ENCODE data around the gene CRYBG1.

DNA sequence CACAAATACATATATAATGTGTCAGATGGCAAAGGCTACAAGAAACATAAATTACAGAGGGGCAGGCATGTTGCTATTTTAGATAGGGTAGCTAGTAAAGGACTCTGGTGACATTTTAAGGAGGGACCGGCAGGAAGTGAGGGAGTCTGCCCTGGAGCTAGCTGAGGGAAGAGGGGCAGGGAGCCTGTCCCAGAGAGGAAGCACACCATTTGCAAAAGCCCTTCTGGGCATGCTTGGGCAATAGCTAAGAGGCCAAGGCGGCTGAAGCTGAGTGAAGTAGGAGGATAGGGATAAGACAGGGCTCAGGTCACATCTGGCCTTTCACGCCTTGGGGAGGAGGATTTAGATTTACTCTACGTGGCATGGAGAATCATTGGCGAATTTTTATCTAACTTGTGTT lies 172.5 kb downstream of the CRYBG1 start:
- TF ChIP-seq, protein P1, sequence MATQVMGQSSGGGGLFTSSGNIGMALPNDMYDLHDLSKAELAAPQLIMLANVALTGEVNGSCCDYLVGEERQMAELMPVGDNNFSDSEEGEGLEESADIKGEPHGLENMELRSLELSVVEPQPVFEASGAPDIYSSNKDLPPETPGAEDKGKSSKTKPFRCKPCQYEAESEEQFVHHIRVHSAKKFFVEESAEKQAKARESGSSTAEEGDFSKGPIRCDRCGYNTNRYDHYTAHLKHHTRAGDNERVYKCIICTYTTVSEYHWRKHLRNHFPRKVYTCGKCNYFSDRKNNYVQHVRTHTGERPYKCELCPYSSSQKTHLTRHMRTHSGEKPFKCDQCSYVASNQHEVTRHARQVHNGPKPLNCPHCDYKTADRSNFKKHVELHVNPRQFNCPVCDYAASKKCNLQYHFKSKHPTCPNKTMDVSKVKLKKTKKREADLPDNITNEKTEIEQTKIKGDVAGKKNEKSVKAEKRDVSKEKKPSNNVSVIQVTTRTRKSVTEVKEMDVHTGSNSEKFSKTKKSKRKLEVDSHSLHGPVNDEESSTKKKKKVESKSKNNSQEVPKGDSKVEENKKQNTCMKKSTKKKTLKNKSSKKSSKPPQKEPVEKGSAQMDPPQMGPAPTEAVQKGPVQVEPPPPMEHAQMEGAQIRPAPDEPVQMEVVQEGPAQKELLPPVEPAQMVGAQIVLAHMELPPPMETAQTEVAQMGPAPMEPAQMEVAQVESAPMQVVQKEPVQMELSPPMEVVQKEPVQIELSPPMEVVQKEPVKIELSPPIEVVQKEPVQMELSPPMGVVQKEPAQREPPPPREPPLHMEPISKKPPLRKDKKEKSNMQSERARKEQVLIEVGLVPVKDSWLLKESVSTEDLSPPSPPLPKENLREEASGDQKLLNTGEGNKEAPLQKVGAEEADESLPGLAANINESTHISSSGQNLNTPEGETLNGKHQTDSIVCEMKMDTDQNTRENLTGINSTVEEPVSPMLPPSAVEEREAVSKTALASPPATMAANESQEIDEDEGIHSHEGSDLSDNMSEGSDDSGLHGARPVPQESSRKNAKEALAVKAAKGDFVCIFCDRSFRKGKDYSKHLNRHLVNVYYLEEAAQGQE (IDR thresholded peaks at IDR 0.05; ENCODE audit: insufficient read depth in 1 of 2, low read depth in 2 of 2, low read length in 2 of 2), result no peak
- TF ChIP-seq SIN3A (IDR thresholded peaks at IDR 0.05; ENCODE audit: borderline replicate concordance, insufficient read depth, low read length) (no peak), POLR2AphosphoS5 (IDR thresholded peaks at IDR 0.05; ENCODE audit: low read depth, low read length) (no peak), TAF1 (IDR thresholded peaks at IDR 0.05; ENCODE audit: borderline replicate concordance, insufficient read depth, low read length) (no peak), FOXP2 (optimal IDR thresholded peaks at IDR 0.05; ENCODE audit: borderline replicate concordance, extremely low read depth, extremely low read length, insufficient read depth) (no peak)
